AG09319 (cell line): ENCODE measurements around the gene ZBTB40.

Source experiments
- DNase-seq: peaks from one replicate; pipeline ENCODE4 v3.0.0-alpha.2; 2010; ENCODE audit warnings: low read depth; ENCODE audit errors: extremely low read depth
- CTCF ChIP-seq: IDR thresholded peaks from 2 replicates; pipeline ENCODE4 v1.5.1; 2011; ENCODE audit warnings: low read depth, mild to moderate bottlenecking, inconsistent platforms, low read length, moderate library complexity

The ZBTB40 gene

GRCh38 chr1:22470227-22470626 lies 18.6 kb downstream of the ZBTB40 start:
- DNase-seq: no peak
- no peak for TF ChIP-seq CTCF

DNA sequence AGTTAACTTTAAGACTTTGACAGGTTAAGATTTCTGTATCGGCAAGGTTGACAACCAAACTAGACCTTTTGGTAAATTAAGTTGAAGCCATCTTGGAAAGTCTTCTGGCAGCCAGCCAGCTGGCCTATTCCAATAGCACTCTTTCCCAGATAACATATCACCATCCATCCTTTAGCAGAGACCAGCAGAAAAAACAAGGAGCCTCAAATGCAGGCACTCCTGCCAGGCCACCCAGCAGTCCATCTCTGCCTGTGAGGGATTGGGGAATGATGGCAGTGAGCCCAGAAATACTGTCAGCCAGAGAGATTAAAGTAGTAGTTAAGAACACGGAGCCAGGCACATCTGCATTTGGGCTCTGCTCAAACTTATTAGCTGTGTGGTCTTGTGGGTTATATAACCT lies 19.4 kb downstream of the ZBTB40 start:
- no peak for DNase-seq
- no peak for TF ChIP-seq CTCF

- DNase-seq: no peak
- no peak for TF ChIP-seq CTCF
Measured at GRCh38 chr1:22471610-22472009, 20.0 kb downstream of the ZBTB40 start.

GRCh38 chr1:22472596-22472995 lies 20.9 kb downstream of the ZBTB40 start:
- no peak for DNase-seq
- TF ChIP-seq CTCF: no peak

DNA sequence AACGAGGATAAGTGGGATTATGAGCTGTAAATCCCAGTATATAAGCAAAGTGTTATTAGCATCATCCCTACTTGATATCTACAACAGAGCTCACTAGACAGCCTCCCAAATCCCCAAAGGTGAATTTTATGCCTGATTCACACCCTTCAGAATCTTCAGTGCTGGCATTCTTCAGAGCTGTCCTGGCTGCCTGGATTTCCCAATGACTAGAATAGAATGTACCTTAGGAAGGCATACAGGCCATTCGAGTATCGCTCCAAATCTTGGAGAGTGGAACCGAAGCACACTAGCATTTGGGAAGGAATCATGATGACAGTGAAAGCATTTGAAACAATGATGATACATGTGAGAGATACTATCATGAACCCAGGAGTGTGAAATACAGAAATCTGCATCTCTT lies 22.3 kb downstream of the ZBTB40 start:
- no peak for DNase-seq
- TF ChIP-seq CTCF: no peak

DNA sequence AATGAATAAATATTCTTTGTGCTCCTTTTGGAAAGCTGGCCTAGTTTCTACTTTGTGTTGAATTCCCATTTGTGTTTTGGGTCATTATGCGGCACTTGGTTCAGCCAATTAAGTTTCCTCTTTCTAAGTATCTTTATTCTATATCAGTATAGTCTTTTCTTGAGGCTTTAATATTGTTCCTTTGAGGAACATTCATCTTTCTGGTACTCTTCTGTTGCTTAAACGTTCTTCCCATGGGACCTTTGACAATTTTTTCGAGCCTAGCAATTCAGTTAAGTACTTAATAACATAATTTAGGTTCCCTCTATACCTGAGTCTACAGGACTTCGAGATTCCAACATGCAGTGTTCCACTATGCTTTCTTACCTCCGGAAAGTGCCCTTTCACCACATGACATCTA lies 24.9 kb downstream of the ZBTB40 start:
- DNase-seq: no peak
- TF ChIP-seq CTCF: no peak

GRCh38 chr1:22483121-22483520 lies 31.5 kb downstream of the ZBTB40 start:
- no peak for TF ChIP-seq CTCF
- DNase-seq: no peak
